GM04504 (cell line): ENCODE data around the gene PSMB3.
A peak's percentile ranks its signal among the peaks of the same experiment; 100 is the strongest.

Experiments
- DNase-seq: peaks from one replicate; pipeline ENCODE4 v3.0.0-alpha.2; 2012; ENCODE audit warnings: low read depth

PSMB3 gene

DNA sequence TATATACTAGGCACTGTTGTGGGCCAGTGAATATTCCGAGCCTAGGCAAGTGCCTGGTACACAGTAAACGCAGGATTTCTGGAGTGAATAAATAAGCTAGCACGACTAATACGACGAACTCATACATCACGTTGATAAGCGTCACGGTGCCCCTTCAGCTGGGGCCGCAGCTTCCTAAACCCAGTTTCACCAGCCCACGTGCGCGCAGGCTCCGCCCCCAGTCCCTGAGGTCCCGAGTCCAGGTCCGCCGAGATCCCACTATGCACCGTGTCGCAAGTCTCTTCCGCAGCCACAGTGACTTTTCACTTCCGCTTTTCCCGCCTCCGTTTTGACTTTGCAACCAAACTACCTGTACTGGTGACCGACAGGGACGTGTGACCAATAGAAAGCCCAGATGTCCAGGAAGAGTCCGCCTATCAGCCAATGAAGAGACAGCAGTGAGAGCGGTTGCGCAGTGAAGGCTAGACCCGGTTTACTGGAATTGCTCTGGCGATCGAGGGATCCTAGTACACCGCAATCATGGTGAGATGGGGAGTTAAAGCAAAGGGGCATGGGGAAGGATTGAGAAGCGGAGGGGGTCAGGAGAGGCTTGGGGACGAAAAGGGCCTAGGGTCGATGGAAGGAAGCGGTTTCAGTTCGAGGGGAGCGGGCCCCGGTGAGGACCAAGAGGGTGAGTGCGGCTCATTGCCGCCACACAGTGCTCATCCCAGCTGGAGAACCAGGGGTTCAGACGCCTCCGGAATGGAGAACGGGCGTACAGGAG is at the start of gene PSMB3:
PSMB3 (plus strand) TSS at position 434 of the 763 bp plus-strand sequence; CDS start at position 520, 86 bp downstream.
- DNase-seq: peak; percentile 100

DNA sequence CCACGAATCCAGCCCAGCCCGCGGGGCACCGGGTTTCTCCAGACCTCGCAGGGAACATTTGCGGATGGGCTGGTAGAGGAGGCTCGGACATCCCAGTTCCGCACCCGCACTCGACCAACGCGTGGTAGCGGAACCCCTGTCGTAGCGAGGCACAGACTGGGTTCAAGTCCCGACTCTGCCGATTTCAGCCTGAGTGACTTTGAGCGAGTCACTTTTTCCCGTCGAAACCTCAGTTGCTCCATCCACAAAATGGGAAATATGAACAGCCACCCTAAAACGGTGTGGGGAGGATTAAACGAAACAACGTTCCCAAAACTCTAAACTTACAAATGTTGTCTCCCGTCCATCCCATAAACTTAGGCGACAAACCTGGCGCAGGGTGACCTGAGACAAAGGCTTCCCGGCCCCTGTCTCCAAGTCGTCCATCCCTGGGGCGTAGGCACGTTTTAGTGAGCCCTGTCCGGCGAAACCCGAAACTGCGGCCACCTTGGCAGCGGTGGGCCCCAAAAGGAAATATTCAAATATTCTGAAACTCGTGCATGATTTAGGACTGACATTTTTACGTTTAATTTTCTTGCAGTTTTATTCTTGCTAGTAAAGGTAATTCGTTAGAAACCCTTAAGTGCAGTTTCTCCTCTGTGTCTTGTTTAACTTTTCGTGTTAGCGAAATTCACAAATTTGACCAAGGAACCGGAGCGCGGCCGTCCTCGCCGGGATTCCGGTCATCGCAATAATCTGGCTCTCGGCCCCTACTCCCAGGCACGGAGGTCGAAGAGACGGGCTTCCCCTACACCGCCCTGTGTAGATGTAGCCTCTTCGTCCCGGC is 49.4 kb upstream of the PSMB3 start:
- no peak for DNase-seq

DNA sequence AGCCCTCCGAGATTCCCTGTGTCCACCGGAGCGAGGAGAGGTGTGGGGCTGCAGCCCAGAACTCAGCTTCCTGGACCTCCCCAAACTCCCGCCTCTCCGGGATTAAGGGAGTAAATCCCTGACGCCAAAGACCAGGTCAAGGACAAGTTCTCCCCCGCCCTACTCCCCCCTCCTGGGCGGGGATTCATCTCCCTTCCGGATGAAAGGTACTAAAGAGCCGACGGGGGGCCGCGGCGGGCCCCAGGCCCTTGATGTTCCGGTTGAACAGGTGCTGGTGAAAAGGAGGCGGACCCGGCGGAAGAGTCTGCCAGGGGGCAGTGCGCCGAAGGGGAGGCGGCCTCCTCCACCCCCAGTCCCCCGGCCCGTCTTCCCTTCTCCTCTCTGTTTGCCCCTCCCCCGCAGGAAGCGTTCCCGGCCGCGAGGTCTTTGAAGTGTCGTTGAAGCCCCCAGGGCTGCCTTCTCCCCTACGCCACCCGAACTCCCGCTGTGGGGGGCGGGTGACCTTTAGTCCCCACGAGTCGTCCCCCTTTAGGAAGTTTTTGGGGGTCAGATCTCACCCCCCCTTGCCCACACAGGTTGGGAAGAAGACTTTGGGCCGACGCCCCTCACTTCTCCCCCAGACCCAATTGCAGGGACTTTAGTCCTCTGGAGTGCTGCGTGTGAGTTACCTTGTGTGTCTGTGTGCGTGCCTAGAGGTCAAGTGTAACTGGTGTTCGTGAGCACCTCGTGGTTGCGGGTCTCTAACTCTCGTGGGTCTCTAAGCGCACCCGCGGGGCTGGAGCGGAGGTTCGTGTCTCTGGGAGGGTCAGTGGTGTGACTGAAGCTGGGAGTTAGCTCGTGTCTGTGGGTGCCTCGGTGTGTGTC is 48.6 kb upstream of the PSMB3 start:
- no peak for DNase-seq

DNA sequence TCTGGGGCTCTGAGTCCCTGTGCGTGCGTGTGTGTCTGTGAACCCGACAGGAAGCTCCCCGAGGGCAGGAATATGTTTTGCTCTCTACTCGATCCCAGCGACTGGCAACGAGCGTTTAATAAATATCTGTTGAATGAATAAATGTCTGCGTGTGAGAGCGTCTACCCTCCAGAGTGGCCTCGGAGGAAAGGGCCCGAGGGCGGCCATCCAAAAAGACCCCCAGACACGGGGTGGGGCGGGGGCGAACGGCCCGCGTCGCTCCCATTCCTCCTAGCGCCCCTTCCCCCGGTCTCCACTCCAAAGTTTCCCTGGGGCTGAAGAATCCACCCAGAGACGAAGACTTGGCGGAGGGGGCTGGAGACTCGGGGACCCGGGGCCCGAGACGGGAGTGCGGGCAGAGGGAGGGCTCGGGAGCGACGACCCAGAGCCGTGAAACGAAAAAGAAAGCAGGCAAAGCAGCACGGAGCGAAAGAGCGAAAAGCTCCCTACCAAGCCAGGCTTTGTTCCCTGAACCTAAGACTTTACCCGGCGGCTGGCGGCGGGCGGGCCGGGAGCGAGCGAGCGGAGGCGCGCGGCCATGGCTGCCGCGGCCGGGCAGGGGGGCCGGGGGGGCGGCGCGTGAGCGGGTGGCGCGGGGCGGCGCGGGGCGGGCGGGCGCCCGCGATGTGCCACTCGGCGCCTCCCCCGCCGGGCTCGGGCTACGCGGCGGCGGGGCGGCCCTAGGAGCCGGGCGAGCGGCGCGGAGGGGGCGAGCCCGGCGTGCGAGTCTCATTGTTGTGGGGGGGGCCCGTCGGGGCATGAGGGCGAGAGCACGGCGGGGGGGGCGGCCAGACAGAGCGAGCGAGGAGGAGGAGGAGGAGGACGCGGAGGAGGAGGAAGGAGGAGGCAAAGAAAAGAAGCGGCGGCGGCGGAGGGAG is 47.7 kb upstream of the PSMB3 start, which contains the start of gene MLLT6:
MLLT6 (plus strand) TSS at position 668 of the 917 bp plus-strand sequence. CDS start 360 bp downstream, outside the sequence.
- DNase-seq: peak; percentile 44

DNA sequence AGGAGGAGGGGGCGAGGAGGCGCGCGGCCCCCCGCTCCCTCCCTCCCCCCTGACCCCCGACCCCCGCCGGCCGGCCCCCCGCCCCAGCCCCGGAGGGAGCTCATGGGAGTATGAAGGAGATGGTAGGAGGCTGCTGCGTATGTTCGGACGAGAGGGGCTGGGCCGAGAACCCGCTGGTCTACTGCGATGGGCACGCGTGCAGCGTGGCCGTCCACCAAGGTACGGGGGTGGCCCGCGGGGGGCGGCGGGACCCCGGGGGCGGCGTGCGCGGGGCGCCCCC is 47.1 kb upstream of the PSMB3 start:
- no peak for DNase-seq

DNA sequence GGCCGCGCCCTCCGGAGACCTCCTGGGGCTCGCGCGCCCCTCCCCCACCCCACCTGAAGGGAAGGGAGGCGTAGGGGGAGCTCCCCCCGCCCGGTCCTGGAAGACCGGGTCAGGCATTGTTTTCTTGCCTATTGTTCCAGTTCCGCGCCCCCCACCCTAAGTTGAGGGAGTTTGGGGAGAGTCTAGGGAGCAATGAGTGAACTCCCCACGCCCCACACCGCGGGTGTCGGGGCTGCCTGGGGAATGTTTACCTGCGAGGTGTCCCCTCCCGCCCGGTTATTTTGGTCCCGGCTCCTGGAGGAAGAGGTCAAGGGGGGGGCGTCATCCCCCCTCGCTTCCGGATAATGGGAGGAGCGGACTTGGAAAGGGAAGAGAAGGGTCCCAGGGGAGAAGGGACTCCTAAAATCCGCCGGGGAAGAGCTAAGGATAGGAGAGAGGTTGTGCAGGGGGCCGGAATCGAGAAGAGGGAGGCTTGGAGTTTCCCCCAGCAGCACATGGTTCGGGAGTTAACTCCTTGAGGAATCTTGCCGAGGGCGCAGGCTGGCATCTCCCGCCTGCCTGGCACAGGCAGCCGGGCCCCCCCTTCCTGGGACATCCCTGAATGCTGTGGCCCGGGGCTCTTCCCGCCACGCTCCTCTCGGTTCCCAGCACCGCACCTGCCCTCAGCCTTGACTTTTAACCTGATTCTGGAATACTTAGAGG is 46.6 kb upstream of the PSMB3 start:
- no peak for DNase-seq

DNA sequence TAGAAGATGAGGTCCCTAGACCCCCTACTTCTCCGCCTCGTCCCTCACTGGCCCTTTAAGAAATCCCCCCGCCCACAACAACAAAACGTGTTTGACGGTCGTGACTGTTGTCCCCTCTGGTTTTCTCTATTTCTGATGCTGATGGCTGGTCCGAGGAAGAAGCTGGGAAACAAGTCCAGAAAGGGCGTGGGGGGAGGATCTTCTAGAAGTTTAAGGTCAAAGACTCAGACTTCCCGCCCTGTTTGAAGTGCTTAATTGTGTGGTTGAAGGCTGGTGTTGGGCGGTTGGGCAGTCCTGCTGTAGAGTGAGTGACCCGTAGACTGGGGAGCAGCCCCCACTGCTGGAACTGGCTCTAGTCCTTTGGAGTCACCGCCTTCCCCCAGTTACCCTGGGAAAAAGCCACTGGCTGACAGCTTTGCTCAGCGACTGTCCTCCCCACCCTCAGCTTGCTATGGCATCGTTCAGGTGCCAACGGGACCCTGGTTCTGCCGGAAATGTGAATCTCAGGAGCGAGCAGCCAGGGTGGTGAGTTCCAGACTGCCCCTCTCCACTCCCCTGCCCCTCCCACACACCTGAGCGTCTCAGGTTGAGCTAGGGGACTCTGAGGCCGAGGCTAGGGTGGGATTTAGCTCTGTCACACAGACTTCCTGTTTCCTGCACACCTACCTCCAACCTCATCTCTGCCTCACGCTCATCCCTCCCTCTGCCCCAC is 45.9 kb upstream of the PSMB3 start:
- DNase-seq: no peak

DNA sequence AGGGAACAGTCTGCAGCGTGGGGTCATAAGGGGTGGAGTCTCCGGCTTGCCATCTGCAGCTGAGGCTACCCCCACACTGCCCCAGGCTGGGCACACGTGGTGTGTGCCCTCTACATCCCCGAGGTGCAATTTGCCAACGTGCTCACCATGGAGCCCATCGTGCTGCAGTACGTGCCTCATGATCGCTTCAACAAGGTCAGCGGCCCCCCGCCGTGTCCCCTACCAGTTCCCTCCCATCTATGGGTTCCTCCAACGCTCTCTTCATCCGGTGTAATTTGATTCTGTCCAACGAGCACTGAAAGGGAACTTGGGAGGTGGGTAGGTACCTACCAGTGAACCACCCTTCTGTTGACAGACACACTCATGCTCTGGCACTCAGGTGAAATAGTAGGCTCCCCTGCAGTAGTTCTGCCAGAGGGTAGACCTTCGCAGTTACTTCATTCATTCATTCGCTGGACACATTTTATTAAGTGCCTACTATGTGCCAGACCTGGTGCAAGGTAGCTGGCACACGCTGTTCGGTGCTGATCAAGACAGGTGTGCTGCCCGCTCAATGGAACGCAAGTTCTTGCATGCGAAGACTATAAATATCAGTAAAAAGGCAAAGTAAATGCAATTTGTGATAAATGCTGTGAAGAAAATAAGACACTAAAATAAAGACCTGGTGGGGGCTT is 44.7 kb upstream of the PSMB3 start:
- DNase-seq: no peak

DNA sequence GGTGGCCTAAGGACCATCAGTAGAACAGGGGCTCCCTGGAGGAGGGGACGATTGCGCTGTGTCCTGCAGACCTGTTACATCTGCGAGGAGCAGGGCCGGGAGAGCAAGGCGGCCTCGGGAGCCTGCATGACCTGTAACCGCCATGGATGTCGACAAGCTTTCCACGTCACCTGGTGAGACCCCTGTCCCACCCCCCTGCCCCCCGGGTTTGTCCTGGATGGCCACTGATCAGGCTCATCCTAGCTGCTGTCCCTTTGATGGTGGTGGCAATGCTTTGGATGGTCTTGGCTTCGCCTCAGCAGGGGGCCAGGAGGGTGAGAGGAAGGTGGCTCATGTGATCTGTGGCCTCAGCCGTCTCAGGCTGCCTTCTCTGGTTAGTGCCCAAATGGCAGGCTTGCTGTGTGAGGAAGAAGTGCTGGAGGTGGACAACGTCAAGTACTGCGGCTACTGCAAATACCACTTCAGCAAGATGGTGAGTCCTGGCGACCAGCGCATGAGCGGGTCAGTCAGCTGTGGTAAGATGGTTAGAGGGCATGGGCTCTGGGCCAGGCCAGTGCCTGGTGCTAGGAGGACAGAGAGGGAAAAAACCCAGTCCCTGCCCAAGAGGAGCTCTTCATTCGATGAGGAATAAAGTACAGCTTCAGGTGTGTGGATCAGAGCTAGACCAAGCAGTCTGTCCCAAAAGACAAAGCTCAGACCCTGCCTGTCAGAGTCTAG is 43.3 kb upstream of the PSMB3 start:
- DNase-seq: no peak

DNA sequence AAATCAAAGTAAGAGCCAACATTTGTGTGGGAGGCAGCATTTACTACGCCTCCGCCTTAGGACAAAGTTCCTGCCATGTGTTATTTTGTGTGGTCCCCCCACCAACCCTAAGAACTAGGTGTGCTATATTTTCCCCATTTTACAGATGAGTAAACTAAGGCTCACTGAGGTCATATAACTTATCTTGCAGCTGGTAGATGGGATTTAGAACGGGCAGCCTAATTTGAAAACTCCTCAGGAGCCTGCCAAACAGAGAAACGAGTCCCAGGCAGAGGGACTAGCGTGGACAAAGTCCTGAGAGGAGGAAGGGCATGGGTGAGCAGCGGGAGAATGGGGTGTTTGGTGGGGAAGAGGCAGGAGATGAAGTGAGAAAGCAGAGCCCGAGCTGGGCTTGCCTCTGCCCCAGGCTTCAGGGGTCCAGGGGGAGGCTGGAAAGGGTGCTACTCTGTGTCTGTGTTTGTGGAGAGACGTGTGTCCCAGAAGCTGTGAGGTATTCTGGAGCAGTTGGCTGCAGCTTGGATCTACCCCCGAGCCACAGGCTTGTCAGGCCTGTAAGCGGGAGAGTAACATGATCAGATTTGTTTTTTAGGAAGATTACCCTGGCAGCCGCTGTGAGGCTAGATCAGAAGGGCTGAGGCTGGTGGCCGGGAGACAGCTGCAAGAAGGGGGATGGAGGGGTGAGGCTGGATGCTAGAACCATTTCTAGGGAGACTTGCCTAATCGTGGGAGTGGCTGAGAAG is 42.5 kb upstream of the PSMB3 start:
- no peak for DNase-seq

DNA sequence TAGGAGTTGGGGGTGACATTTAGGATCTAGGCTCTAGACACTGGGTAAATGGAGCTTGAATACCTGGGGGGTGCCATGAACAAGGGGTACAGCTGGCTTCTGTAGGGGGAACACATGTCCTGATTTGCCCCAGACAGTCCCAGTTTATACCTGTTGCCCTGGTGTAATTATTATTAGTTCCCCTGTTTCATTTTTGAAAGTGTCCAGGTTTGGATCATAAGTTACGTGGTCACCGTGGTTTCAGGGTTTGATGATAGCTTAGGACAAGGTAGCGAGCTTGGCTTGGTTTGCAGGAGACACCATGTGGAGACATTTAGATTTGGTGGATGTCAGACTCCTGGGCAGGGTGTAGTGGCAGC is 42.0 kb upstream of the PSMB3 start:
- no peak for DNase-seq

DNA sequence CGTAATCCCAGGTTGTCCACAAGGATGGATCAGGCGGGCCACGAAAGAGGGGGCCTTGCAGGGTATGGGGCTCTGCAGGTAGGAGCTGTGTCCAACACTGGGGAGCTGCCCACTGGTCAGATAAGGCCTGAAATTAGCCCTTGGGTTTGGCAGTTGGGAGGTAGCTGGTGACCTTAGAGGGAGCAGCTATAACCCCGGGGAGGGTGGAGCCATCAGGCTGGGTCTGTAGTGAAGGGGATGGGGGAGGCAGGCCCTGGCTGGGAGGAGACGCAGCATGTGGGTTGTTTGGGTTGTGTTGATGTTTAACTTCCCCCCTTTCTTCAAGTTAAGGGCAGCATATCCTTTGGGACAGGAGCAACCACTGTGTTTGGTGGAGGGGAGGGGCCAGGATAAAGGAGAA is 41.6 kb upstream of the PSMB3 start:
- DNase-seq: no peak

DNA sequence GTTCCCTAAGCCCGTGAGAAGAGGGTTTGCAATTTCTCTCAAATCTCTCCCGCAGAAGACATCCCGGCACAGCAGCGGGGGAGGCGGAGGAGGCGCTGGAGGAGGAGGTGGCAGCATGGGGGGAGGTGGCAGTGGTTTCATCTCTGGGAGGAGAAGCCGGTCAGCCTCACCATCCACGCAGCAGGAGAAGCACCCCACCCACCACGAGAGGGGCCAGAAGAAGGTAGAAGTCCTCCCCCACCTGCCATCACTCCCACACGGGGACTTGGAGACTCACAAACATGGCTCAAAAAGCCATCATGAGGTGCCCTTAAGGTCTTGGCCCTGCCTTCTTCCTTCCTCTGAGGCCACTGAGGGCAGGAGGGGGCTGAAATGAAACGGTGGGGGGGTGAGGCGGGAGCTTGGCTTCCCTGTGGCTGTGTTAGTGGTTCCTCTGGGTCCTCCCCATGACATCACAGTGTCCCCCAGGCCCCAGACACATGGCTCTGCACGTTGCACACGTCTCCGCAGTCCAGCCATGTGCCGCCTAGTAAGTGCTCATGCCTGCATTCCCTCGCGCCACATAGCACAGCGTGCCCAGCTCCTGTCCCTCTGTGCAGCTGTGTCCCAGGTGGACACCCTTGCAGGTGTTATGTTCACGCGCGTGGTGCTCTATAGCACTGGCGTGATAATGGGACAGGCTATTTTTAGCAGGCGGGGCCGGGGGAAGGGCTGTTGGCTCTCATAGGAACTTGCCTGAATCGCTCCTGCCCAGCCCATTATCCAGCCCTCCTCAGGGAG is 40.6 kb upstream of the PSMB3 start:
- no peak for DNase-seq

DNA sequence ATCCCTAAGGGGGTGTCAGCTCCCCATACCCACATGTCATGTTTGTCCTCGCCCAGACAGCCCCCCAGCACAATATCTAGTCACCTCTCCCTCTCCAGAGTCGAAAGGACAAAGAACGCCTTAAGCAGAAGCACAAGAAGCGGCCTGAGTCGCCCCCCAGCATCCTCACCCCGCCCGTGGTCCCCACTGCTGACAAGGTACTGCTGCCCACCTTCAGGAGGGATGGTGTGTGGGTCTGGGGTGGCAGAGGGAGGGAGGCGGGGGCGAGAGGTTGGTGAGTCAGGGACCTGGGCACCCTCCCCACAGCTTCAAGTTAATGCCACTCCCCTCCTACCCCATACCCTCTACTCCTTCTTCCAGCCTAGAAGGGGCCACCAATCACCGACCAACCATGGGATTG is 39.9 kb upstream of the PSMB3 start:
- no peak for DNase-seq

DNA sequence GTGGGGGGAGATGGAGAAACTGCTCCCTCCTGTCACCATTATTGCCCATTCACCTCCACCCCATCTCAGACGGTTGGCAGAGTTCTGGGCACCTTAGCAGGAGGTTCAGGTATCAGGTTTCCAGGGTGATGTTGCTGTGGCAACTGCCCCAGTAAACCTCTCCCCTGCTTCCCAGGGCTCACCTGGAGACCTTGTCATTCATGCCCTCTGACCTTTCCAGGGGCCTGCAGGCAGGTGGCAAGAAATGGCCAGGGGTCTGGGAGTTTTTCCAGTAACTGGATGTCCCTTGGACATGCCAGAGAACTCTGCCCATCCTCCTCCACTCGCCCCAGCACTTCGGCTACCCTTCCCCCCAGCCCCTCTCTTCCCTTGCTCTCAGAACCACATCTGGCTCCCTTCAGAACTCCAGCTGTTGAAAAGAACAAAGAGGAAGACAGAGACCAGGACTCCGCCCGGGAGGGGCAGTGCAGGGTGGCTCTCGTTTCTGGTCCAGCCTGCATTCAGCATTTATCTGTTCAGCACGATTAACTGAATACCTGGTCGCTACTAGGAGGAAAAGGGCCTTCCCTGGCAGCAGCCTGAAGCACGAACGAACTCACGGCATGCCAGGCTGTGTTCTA is 39.0 kb upstream of the PSMB3 start:
- no peak for DNase-seq

DNA sequence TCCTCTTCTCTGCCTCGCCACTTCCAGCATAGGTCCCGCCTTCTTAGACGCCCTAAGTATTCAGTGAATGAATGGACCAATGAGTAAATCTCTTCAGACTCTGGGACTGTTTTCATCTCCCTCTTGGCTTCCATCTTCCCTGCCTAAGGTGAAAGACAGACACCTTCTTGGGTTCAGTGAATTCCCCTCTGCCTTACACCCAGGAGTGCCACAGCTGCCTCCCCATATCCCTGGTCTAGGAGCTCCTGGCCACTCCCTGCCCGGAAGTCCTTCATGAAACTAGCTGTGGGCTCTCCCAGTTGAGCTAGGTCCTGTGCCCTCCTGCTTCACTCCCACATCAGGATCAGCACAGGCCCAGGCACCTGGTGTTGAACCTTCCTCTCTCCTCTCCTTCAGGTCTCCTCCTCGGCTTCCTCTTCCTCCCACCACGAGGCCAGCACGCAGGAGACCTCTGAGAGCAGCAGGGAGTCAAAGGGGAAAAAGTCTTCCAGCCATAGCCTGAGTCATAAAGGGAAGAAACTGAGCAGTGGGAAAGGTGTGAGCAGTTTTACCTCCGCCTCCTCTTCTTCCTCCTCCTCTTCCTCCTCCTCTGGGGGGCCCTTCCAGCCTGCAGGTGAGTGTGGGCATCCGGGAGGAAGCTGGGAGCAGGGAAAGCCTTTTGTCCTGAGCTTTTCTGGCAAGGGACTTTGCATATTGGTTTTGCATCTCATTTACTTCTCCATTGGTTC is 37.2 kb upstream of the PSMB3 start:
- DNase-seq: no peak
